ENCODE measurements around the gene TMEM141.
"Not testable (repeated sequence)": the region's sequence is repeated elsewhere in the genome, so short reads cannot be mapped to it uniquely, and the experiment has no call there.

Gene TMEM141

DNA sequence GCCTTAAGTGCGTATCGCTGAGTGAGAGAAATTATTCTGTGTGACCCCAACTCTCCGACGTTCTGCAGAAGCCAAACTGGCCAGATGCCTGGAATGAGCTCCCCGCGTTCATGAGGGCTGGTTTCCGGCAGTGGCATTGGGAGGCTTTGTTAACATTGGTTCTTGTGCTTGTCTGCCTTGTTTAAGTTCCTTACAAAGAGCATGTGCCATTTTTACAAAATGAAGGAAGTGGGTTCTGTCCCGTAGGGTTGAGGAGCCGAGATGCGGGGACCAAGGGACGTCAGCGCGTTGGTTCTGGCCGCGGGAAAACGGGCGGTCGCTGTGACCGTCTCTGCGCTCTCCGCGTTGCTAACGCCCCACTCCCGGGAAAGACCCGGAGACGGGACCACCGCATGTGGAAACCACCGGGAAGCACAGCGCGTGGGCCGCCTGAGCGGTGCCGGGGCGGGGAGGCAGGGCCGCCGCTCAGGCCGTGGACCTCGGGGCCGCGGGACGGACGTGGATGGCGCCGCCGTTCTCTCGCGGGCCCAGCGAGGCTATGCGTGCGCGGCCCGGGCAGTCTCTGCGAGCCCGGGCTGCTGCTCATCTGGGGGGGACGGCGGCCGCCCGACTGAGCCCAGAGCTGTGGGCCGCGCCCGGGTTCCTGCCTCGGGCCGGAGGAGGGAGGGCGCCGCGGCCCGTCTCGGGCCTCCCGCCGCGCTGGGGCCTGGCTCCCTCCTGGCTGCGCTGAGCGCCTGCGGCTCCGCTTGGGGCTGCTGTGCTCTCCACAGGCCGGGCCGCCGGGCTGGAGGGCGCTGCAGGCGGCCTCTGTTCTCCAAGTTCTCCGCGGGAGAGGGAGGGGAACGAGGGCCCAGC lies 30.1 kb downstream of the TMEM141 start:
- DNase-seq = no peak

DNA sequence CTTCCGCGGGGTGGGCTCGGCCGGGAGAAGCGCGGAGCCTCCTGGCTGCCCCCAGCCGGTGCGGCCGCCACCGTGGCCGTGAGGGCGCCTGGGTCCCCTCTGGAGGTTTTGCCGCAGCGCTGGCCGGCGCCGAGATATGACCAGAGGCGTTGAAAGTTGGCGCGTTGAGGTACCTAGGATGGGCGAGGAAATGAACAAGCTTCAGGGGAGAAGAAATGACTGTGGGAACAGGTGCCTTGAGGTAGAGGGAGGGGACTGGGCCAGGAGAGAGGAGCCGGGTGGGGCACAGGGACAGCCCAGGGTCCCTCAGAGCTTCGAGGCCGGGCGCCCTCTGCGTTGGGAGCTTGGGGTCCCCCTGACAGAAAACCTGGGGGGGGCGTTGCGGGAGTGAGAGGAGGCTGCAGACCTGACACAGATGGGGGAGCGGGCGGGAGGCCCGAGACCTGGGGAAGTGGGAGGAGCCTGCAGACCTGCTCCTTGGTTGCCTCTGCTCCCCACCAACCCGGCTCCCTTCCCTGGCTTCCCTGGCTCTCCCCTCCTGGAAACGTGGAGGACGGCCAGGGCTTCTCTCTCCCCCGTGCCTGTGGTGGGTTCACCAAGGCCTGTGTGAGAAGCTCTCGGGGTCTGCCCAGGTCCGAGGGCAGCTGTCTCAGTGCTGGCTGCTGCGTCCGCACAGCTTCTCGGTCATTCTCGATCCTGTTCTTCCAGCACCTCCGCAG lies 30.8 kb downstream of the TMEM141 start:
- no peak for DNase-seq

DNA sequence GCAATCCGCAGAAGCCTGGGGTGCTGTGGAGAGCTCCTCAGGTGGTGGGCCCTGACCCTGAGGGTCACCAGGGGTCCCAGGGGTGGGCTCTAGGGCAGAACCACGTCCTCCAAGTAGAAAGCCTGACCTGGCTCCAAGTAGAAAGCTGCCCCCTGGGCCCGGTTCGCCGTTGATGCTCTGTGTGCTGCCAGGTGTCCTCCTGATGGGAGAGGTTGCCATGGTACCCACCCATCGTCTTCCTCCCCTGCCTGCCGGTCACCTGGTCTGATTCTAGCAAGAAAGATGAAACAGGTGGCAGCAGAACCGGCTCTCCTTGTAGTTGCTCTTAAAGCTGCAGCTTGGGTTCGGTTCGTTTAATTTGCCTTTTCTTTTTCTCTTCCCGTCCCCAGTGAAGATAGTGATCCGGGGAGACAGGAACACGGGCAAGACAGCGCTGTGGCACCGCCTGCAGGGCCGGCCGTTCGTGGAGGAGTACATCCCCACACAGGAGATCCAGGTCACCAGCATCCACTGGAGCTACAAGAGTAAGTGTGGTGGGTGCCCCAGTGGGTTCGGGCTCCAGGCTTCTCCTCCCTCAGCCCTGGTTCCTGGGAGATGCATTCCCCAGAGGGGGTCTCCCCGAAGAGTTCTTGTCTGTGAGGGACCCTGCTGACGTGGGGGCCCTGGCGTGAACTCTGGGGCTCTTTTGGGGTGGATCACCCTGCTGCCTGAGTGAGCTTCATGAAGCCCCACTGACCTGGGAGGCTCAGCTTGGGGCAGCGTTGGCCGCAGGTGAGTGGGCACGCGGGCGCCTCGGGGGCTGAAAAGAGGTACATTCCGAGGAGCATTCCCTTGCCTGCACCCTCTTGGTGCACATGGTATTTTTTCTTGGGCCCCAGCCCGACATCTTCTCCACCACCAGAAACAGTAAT lies 32.2 kb downstream of the TMEM141 start:
- DNase-seq = no peak

DNA sequence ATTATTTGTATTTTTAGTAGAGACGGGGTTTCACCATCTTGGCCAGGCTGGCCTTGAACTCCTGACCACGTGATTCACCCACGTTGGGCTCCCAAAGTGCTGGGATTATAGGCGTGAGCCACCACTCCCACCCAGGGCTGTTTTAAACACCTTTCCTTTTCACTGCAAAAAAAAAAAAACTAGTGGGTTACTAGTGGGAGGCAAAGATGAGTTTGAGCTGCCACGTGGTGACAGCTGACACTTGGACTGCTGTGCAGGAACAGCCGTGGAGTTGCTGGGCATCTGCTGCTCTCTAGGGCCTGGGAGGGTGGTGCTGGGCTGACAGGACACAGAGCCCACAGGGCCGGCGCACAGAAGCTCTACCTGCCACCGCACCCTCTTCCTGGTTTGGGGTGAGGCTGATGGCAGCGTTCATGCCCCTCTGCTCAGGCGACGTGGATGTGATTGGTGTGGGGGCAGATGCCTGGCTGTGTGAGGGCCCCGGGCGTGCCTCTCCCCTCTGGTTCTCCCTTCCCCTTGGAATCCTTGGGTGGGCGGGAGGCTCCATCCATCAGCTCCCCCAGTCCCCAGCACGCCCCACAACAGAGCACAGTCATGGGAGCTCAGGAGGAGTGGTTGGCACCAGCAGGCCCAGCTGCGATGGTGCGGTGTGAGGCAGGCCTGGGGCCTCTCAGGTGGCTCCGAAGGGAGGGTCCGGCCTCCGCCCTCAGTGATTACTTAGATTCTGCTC lies 33.5 kb downstream of the TMEM141 start:
- DNase-seq = no peak

DNA sequence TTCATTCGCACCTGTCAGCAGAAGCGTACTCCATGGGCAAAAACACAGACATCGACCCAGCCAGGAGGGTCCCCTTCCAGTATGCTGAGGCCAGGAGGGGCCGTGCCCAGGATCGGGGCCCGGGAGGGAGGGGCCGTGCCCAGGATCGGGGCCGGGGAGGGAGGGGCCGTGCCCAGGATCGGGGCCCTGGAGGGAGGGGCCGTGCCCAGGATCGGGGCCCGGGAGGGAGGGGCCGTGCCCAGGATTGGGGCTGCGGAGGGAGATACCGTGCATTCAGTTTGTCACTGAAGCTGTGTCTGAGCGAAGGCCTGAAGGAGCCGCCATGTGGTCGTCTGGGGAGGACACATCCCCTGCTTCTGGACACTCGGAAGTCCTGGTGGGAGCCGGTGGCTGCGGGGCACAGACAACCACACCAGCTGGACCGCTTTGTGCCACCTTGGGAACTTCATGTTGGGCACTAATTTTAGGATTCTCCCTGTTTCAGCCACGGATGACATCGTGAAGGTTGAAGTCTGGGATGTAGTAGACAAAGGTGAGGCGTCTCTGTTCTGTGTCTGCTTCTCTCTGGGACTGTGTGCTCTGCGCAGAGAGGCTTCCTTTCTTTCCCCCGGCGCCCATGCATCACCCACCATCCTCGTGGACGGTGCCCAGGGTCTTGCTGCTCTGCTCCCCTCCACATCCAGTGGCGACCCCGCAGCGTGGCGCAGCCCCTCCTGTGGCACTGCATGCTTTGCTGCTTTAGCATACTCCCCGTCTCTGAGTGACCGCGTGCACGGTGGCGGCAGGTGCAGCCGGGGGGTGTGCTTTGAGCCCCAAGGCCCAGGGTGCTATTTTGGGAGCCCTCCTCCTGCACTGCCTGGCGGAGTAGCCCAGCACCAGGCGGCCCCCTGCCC lies 34.4 kb downstream of the TMEM141 start:
- DNase-seq = no peak

DNA sequence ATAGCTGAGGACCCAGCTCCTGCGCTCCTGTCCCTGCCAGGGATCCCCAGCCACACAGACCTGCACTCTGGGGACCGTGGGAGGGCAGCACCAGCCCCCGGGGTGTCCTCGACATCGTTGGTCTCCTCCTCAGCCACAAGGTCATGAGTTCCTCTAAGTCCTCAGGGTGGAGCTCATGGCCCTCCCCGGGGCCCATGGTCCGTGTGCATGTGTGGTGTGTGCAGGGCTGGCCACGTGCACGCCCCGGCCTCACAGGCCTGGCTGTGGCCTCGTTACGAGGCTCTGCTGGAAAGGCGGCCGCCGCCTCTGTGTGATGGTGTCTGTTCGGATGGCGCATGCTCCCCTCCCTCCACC lies 35.0 kb downstream of the TMEM141 start:
- DNase-seq = no peak

DNA sequence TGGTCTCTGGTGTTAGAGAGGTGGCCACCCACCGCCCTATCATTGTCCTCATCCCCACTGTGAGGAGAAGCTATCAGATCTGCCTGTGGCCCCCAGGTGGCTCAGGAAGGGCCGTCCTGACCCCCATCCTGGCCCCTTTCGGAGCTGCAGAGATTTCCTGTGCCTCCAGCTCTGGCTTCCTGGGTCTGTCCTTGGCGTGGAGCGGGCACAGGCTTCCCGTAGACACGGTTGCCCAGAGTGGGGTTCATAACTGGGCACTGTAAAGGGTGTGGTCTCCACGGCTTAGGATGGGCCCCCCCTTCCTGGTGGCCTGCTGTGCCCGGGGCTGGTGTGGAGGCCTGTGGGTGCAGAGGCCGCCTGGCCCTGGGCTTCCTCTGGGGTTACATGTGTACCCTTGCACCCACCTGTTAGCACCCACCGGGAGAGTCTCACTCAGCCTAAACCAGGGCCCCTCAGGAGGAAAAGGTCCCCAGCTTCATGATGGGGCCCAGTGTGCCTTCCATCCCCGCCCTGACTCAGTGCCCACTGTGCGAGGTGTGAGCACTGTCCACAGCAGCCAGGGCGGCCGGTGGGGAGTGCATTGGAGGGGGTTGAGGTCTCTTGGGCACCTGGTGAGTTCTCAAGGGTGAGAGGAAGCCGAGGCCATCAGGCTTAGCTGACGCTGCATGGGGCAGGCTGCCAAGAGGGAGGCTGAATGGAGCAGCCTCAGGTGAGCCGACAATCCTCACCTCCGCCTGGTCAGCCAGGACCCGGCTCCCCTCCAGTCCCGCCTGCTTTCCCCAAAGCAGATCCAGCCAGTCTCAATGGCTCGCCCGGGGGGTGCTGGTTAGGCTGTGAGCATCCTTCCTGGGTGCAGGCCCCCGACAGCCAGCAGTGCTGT lies 35.8 kb downstream of the TMEM141 start:
- no peak for DNase-seq

DNA sequence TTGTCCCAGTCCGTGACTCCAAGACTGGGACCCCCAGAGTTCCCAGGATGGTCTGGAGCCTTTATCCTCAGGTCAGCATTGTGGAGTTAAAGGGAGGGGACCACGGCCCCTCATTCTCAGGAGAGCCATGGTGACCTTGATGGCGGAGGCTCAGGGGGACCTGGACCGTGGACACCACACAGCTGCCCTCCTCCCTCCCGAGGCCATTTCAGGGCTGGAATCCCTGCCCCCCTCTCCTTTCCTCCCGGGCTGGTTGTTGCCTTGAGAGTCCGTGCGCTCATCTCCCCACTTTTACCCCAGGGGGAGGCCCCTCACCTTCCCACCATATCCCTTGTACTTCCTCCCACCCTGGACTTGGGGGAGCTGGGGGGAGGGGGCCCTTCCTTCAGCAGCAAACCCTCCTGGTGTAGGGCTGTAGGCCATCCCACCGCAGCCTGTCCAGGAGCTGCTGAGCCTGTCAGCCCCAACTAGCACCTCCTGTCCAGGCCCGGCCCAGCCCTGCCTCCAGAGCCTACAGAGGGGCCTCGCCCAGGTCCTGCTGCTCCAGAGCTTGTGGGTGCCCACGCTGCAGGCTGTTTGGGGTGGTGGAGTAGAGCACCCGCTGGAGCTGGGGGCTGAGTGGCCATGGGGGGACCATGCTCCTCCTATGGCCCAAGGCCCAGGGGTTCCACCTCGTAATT lies 36.8 kb downstream of the TMEM141 start:
- no peak for DNase-seq

DNA sequence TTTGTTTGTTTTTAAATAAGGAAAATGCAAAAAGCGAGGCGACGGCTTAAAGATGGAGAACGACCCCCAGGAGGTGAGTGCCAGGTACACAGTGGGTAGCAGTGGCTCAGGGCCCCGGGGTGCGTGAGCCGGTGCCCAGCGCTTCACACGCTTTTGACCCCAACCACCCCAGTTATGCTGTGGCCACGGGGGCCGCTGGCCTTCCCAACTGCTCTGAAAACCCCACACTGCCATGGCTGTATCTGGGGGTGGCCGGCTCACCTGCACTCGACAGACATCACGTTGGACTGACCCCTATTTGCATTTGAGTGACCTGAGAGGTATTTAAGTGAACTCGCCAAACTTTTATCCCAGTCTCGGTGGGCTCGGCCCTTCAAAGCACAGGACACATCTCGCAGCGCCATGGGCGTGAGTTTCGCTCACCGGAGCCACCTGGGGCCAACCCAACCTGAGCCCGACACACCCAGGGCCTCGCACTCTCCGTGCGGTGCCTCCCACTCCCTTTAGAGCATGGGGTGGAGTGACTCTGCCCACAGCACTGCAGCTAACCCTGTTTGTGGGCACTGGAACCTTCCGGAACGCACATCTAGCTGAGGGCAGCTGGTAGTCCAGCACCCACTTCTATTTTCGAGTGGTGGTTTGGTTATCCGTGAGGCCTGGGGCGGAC lies 37.5 kb downstream of the TMEM141 start:
- no peak for DNase-seq

DNA sequence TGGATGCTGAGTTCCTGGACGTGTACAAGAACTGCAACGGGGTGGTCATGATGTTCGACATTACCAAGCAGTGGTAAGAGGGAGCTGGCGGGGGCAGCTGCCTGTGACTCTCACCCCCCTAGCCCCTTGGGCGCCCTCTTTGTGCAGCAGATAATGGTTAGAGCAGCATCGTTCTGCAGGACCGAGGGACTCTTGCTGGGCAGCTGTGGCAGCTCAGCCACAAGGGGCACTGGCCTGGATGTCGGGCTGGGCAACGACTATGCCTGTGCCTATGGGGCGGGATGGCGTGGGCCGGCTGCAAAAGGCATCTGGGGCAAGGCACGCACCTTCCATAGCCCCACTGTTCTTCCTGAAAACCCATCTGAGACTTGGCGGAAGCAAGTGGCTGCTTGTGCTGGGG lies 38.3 kb downstream of the TMEM141 start:
- no peak for DNase-seq

DNA sequence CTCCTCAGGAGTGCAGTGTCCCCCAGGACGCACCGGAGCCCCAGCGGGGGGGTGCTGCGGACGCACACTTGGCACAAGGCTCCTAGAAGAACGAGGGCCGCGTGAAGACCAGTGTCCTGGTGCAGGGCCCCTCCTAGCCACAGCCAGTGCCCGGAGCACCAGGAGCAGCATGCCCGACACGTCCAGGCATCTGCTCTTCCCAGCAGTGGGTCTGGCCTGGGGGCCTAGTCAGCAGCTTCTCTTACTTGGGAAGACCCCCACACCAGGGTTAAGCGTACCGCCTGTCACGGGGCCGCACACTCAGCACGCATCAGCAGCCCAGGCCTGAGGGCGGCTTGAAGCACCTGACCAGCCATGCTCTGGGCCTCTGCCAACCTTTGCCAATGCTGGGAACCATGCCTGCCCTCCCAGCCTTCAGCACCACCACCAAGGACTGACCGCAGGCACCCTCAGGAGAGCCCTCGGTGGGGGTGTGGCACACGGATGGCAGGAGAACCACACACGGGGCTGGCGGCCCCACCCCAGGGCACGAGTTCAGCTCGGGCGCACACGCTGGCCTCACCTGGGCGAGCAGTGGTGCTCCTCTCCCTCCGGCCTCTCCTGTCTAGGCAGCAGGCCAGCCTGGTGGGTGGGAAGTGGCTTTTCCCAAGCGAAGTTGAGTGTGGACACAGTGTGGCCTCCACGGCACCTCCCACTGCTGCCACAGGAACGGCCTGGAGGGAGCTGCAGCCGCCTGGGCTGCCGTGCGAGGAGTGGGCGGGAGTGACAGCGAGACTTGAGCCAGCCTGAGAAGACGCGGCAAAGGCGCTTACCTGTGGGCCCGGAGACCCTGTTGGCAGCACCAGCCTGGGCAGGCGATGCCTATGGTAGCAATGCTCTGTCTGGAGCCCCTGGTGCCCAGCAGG lies 39.1 kb downstream of the TMEM141 start:
- no peak for DNase-seq

DNA sequence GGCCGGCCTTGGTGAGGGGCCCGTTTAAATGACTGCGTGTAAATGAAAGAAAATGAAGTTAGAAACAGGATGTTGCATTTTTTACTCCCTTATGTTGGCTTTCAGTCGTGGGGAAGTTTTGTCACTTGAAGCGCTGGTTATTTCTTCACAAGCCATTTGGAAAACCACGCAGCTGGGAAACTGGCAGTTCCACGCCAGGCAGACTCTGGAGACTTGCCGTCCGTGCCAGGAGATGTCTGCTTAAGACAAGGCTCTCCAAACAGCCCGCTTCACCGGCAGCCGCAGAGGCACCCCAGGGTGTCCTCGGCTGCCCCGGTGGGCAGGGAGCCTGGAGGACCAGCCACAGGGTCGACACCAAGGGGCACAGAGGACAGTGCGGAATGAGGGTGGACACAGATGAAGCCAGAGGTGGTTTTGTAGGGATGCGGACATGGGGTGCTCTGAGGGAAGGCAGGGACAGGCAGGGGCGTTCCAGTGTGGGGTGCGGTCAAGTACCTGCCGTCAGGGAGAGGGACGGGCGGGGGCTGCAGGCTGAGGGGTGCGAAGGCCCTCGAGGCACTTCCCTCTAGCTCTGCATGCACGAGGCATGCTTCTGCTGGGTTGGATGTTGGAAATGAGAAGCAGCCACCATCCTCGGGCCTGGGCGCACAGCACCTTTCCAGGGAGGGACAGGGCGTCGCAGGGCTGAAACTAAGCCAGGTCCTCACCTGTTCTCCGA lies 40.0 kb downstream of the TMEM141 start:
- DNase-seq = no peak

DNA sequence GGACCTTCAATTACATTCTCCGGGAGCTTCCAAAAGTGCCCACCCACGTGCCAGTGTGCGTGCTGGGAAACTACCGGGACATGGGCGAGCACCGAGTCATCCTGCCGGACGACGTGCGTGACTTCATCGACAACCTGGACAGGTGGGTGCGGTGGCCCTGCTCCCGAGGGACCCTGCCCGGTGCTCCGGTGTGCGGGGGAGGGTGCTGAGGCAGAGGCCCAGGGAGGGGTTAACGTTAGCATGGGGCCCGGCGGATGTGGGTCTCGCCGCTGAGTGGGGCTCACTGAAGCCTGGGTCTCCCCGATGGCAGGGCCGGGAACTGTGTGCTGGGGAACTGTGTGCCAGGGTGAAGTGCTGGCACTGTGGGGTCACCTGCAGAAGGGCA lies 40.6 kb downstream of the TMEM141 start:
- no peak for DNase-seq

DNA sequence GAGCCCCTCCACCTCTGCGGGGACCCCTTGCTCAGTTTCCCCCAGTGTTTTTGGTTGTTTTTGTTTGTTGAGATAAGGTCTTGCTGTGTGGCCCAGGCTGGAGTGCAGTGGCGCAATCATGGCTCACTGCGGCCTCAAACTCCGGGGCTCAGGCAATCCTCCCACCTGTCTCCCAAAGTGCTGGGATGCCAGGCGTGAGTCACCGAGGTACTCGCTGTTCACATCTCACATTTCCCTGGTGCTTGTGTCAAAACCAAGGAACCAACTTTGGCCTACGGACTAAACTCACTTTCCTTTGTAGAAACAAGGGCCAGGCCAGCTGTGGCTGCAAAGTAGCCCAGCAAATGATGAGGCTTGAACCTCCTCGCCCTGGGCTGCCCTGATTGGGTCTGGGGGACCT lies 41.4 kb downstream of the TMEM141 start:
- DNase-seq = no peak

DNA sequence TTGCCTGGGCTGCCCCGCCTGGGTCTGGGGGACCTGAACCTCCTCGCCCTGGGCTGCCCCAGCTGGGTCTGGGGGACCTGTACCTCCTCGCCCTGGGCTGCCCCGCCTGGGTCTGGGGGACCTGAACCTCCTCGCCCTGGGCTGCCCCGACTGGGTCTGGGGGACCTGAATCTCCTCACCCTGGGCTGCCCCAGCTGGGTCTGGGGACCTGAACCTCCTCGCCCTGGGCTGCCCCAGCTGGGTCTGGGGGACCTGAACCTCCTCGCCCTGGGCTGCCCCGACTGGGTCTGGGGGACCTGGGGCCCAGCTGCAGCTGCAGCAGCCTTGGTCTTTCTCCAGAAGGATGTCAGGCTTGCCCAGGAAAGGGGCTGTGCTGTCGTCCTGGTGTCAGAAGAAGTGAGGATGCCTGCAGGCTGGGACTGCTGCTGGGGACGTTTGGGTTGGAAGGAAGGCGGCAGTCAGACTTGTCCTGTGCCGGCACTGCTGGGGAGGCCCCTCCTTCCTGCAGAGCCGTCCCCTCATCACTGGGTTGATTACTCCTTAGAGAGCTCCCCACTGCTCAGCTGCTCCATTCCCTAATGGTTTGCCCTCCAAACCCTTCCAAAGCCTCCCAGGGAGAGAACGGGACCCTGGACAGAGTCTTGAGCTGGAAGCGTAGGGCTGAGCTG lies 42.4 kb downstream of the TMEM141 start:
- DNase-seq = not testable (repeated sequence)

DNA sequence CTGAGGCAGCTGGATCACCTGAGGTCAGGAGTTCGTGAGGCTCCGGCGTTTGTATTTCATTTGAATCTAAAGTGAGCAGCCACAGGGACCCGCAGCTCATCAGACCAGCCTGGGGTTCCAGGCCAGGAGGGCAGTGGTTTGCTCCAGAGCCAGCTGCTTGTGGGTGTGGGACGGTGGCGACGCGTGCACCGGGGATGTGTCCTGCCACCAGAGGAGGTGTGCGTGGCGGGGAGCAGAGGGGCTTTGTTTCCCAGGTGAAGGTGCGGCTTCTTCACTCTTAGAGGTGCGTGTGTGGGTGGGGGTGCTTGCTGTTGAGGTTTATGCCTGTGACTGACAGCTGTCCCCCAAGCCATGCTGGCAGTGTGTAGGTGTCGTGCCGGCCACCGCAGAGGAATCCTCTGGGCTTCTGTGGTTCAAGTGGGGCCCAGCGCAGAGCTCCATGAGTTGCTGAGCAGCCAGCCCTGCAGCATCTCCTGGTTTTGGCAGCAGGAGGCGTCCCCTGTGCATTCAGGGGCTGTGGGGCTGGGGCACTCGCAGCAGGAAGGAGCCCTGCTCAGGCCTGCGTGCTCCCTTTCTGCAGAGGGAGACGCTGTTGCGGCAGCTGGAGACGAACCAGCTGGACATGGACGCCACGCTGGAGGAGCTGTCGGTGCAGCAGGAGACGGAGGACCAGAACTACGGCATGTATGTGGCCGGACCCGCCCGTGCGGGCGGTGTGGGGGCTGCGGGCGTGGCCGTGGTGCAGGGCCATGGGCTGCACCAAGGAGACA lies 44.2 kb downstream of the TMEM141 start:
- no peak for DNase-seq
